Measurements from ENCODE around the gene LRIG3. TPM values are rescaled to one million over a fixed set of nuclear protein-coding genes. Genes with fewer than 3 reads are reported as not detected.

Gene LRIG3
- total RNA-seq, 2 donors from 2014 or later, result 25.2 to 31.7 TPM

DNA sequence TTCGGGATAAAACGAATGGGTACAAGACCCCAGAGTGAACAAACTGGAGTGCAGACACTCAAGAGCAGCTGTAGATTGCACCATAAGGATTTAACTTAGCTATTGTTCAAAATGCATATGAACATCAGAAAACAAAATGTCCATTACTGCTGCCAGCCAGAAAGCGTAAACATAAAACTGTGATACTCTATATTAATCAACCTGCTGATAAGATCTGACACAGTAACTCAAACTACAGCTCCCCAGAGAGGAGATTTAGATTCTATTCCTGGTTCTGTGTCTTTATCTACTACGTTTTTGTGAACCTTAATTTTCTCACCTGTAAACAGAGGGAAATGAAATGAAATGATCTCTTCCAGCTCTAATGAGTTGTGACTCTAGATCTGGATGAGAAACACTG is 22.3 kb downstream of the LRIG3 start:
- H3K4me1 ChIP-seq (replicated peaks), result no peaks in the 10 kb centered on the region
- TF ChIP-seq POLR2AphosphoS5 (IDR thresholded peaks at IDR 0.05) (no peak), POLR2A (IDR thresholded peaks at IDR 0.05) (no peak)
- TF ChIP-seq, protein P1, sequence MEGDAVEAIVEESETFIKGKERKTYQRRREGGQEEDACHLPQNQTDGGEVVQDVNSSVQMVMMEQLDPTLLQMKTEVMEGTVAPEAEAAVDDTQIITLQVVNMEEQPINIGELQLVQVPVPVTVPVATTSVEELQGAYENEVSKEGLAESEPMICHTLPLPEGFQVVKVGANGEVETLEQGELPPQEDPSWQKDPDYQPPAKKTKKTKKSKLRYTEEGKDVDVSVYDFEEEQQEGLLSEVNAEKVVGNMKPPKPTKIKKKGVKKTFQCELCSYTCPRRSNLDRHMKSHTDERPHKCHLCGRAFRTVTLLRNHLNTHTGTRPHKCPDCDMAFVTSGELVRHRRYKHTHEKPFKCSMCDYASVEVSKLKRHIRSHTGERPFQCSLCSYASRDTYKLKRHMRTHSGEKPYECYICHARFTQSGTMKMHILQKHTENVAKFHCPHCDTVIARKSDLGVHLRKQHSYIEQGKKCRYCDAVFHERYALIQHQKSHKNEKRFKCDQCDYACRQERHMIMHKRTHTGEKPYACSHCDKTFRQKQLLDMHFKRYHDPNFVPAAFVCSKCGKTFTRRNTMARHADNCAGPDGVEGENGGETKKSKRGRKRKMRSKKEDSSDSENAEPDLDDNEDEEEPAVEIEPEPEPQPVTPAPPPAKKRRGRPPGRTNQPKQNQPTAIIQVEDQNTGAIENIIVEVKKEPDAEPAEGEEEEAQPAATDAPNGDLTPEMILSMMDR (IDR thresholded peaks at IDR 0.05), result no peak
- no peak overlapping the region for H3K27ac ChIP-seq

DNA sequence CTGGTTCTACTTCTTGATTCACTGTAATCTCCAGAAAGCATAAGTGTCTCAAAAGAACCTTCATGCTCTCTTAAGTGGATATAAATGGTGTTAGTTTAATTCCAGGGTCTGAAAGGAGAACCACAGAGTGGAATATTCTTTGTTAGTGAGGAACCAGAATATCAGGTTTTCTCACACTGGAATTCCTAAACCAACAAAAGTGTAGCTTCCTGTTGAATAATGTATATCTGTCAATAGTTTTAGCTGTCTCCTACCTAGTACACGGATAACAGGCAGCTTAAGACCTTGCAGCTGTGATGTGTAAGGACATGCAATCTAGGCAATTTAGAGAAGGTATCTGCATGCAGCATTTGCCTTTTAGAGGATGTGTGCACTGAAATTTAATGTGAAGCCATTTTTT is 24.0 kb downstream of the LRIG3 start:
- no peaks in the 10 kb centered on the region for H3K36me3 ChIP-seq
- no peak for DNase-seq (ENCODE audit: low spot score)
- H3K27ac ChIP-seq, result no peak overlapping the region
- TF ChIP-seq POLR2A (IDR thresholded peaks at IDR 0.05), result no peak
- no peak for TF ChIP-seq POLR2AphosphoS5 (IDR thresholded peaks at IDR 0.05)
- TF ChIP-seq, protein P1 (IDR thresholded peaks at IDR 0.05), result no peak
- no peaks in the 10 kb centered on the region for H3K27me3 ChIP-seq (replicated peaks; ENCODE audit: insufficient read depth)
- no peak overlapping the region for H3K4me3 ChIP-seq
- 44% methylated on average over 1 of the region's 1 CpG for WGBS
- intact Hi-C loops (cut with DNase I), result no loop called here
- no peaks in the 10 kb centered on the region for H3K9me3 ChIP-seq
- no peaks in the 10 kb centered on the region for H3K4me1 ChIP-seq (replicated peaks)

More for the DNA sequence above, 22.3 kb downstream of the LRIG3 start:
- no peaks in the 10 kb centered on the region for H3K27me3 ChIP-seq (replicated peaks; ENCODE audit: insufficient read depth)
- intact Hi-C loops (cut with DNase I), result no loop called here
- no peak for DNase-seq (ENCODE audit: low spot score)
- no peaks in the 10 kb centered on the region for H3K9me3 ChIP-seq
- no peaks in the 10 kb centered on the region for H3K36me3 ChIP-seq
- WGBS, result 75% methylated on average over 4 of the region's 4 CpGs
- no peak overlapping the region for H3K4me3 ChIP-seq

DNA sequence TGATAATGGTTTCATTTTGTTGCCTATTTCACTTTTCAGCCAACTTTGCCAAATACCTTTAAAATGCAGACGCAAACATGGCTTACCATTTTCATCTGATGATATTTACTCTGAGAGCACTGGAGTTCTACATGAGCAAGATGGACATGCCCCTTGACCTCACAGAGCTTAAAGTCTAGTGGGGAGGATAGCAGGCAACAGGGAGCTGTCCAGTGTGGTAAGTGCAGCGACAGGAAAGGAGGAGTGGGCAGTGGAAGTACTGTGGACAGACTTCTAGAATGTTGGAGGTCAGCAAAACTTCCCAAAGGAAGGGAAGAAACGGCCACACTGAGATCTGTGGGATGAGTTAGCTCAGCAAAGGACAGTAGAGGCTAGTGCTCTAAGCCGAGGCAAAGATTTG is 25.3 kb downstream of the LRIG3 start:
- H3K4me1 ChIP-seq (replicated peaks), result no peaks in the 10 kb centered on the region
- H3K27me3 ChIP-seq (replicated peaks; ENCODE audit: insufficient read depth), result no peaks in the 10 kb centered on the region
- 88% methylated on average over 4 of the region's 4 CpGs for WGBS
- no peaks in the 10 kb centered on the region for H3K9me3 ChIP-seq
- no peak overlapping the region for H3K27ac ChIP-seq
- no peak for DNase-seq (ENCODE audit: low spot score)
- no peak for TF ChIP-seq POLR2A (IDR thresholded peaks at IDR 0.05)
- intact Hi-C loops (cut with DNase I), result no loop called here
- no peaks in the 10 kb centered on the region for H3K36me3 ChIP-seq
- no peak overlapping the region for H3K4me3 ChIP-seq

DNA sequence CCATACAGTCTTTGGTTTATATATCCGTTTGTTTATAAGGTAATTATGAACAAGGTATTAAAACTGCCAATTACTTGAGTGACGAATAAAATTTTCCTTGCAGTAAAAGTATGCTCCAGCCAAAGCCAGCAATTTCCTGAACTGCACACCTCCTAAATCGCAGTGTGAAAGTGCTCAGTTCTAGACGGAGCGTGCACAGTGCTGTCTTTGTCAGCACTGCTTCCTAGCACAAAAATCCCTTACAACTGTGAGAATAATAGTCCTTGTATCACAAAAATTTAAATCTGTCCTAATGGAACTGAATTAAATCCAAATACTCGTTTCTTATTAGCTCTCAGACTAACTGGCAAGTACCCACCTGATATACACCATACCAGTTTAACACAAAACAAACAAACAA is 26.3 kb downstream of the LRIG3 start:
- 38% methylated on average over 6 of the region's 6 CpGs for WGBS
- DNase-seq (ENCODE audit: low spot score), result no peak
- no peak overlapping the region for H3K4me3 ChIP-seq
- no peak overlapping the region for H3K27ac ChIP-seq
- no peaks in the 10 kb centered on the region for H3K36me3 ChIP-seq
- intact Hi-C loops (cut with DNase I), result no loop called here
- no peaks in the 10 kb centered on the region for H3K4me1 ChIP-seq (replicated peaks)
- no peak for TF ChIP-seq POLR2AphosphoS5 (IDR thresholded peaks at IDR 0.05)
- H3K27me3 ChIP-seq (replicated peaks; ENCODE audit: insufficient read depth), result no peaks in the 10 kb centered on the region
- H3K9me3 ChIP-seq, result no peaks in the 10 kb centered on the region

DNA sequence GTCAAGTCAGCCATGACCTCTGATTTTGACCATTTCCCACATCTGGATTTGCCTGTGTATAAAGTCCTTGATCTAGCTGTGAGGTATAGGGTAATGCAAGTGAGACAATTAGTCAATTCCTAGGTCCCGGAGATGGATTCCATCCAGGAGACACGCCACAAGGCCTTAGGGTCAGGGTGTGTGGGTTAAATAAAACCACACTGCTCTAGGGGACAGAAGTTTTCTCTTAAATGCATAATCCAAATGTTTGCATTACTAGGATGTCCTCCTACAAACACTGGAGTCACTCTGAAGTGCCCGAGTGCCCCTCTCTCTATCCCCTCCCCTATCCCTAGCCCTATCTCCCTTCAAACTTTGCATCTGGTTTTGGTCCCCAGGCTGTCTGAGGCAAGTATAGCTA is 26.8 kb downstream of the LRIG3 start:
- TF ChIP-seq POLR2AphosphoS5 (IDR thresholded peaks at IDR 0.05) (no peak), POLR2A (IDR thresholded peaks at IDR 0.05) (no peak)
- TF ChIP-seq, protein P1 (IDR thresholded peaks at IDR 0.05), result no peak
- no peak for DNase-seq (ENCODE audit: low spot score)
- intact Hi-C loops (cut with DNase I), result no loop called here
- no peaks in the 10 kb centered on the region for H3K4me1 ChIP-seq (replicated peaks)
- no peaks in the 10 kb centered on the region for H3K36me3 ChIP-seq
- WGBS, result 68% methylated on average over 3 of the region's 3 CpGs
- H3K27me3 ChIP-seq (replicated peaks; ENCODE audit: insufficient read depth), result no peaks in the 10 kb centered on the region
- H3K4me3 ChIP-seq, result no peak overlapping the region
- no peaks in the 10 kb centered on the region for H3K9me3 ChIP-seq
- no peak overlapping the region for H3K27ac ChIP-seq

DNA sequence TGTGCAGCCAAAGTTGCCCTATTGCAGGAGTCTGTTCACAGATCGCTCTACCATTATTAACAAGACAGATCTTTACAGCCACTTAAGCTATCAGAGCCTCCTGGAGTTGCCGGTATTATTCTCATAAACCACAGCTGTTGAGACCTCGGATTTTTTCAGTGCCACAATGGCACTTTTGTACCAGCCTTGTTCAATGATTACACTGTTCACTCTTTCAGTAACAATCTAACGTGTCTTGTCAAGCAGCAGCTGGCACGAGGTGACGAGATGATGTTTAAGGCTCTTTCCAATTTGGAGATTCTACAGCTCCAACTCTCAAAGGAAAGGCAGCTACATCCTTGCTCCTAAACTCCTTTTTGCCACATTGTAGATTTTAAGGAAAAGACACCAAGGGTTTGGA is 30.7 kb downstream of the LRIG3 start:
- Histone ChIP-seq H3K4me1 (replicated peaks) (no peaks in the 10 kb centered on the region), H3K9me3 (no peaks in the 10 kb centered on the region), H3K36me3 (no peaks in the 10 kb centered on the region), H3K27me3 (replicated peaks; ENCODE audit: insufficient read depth) (no peaks in the 10 kb centered on the region), H3K4me3 (no peak overlapping the region), H3K27ac (peak overlapping the region in 1 of 2 donors; percentile 6)
- intact Hi-C loops (cut with DNase I), result loop anchor here (5.0 kb wide), 1 partner anchor 33 kb away; the partner anchor contains the start of gene LRIG3
- 53% methylated on average over 6 of the region's 6 CpGs for WGBS
- peak; percentile 30 for DNase-seq (ENCODE audit: low spot score)
- TF ChIP-seq POLR2AphosphoS5 (IDR thresholded peaks at IDR 0.05), result peak; percentile 27
- TF ChIP-seq, protein P1 (IDR thresholded peaks at IDR 0.05), result no peak
- no peak for TF ChIP-seq POLR2A (IDR thresholded peaks at IDR 0.05)

Measured in prostate gland (tissue), 2 donors.